HG02610 (cell line): ENCODE measurements around the gene GRM8.
A peak's percentile ranks its signal among the peaks of the same experiment; 100 is the strongest.

Source experiments
- ATAC-seq: cut with Tn5 transposase; IDR thresholded peaks from one replicate; pipeline ENCODE4 v1.9.1; 2021; ENCODE audit warnings: mild to moderate bottlenecking, moderate library complexity; ENCODE audit not compliant: unreplicated experiment

Gene GRM8

DNA sequence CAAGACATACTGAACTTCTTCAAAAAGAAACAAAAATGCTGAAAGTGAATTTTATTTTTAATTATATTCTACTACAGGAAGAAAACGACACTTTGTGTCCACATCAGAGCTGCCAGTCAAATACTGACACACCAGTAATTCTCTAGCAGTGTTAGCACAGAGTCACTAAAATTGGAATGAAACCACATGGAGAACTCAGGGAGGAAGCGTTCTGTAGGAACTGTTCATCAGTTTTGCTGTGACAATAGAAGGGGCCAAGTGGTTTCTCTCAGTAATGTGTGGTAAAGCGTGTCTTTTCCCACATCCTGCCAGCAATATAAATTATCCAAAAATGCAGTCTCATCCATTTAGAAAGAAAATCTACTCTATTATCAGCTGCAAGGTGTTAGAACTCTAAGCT is 683.3 kb downstream of the GRM8 start:
- no peak for ATAC-seq

DNA sequence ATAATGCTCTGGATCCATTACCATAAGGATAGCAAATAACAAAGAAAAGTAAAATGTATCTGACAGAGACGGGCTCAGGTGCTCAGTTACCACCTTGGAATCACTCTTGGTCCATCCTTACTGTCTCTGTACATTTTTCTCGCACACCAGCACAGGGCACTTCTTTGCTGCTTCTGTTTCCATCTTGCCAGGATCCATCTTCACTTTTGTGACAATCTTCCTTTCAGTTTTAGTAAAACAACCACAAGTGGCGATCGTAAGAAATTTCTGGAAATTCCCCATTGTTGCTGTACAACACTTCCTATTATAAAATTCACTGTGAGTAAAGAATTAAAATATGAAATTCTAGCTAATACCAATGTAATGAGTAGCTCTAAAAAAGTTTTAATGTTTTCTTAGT is 695.5 kb downstream of the GRM8 start:
- peak; percentile 78 for ATAC-seq

DNA sequence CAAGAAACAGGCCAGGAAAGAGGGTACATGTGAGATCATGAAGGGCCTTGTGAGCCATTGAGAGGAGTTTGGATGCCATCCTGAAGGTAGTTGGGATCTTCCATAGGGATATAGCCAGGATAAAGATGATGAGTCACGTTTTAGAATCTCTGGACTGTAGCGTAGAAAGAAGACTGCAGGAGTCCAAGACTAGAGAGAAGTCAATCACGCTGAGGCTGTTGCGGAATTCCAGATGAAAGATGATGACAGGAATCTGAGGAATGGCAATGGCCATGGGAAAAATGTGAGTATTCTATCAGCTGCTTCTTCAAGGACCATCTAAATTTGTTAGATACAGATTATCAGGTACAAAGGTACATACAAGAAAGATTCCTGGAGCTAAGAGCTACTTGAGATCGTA is 711.3 kb downstream of the GRM8 start:
- no peak for ATAC-seq

DNA sequence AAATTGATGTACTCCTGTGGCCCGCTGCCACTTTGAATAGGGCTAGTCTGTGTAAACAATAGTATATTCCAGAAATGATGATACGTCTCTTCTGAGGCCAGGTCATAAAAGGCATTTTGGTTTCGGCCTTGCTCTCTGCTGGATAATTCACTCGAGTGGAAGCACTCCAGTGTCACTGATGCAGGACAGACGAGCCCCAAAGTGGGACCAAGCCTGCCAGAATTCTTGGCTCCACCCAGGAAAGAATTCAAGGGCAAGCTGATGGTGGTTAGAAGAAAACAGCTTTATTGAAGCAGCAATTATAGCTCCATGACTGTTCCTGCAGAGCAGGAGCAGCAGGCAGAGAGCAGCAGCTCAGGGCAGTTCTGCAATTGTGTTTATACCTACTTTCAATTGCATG is 717.6 kb downstream of the GRM8 start:
- no peak for ATAC-seq

DNA sequence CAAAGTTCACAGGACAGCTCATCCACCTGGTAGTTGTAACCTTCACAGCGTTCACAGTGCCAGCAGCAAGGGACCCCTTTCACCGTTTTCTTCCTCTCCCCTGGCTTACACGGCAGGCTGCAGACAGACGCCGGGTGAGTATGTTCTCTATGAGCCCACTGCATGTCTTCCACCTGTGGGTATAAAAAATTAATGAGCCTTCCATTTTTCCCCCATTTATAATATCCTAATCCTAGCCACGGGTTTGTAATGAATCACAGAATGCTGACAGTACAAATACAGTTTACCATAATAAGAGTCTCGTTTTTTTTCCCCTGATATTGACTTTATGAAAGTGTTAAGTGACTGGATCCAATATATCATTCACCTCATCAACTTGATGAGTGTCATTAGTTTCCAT is 719.0 kb downstream of the GRM8 start:
- ATAC-seq: no peak

DNA sequence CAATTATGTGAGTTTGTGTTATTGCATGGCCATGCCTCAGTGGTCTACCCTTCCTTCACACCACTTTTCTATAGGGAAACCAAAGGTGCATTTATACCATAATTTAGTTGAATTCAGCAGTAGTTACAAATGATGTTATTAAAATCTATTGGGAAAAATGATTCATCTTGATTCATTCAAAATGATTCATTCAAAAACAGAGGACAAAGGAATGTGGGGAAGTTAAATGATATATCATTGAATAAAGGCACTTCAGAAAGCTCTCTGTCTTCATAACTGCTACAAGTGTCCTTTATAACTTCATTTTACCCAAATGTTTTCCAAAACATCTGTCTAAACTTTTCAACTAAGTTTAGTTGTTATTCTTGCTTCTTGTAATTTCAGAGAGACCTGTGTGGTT is 722.9 kb downstream of the GRM8 start:
- ATAC-seq: no peak

DNA sequence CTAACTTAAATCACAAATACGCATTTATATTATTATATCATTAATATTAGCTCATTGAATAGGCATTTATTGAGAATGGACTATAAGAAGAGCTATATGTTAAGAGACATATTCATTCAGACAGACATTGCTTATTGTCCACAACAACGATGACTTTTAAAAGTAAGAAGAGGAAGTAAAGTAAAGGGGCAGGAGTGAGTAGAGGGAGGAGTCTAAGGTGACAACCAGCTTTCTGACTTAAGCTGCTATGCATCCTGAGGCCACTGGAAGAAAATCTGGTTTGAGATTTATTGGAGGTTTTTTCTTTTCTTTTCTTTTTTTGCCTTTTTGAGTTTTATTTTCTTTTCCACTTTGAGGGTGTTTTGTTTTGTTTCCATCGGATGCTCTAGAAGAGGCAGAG is 723.5 kb downstream of the GRM8 start:
- ATAC-seq: no peak

DNA sequence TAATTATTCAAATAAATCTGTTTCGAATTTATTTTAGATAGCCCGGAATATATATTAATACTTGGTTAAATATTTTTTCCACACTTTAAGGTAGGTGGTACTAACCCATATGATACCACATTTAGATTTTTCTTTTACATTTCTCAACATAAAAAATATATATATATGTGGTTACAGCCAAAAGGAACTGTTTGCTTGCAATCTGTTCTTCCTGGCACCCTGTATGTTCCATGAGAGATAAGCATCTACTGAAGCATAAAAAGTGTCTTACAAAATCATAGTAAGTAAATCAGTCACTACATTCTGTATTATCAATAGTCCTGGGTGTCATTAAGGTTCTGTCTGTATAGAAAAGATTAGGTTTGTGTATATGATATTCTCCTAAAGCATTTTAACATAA is 726.8 kb downstream of the GRM8 start:
- ATAC-seq: no peak

DNA sequence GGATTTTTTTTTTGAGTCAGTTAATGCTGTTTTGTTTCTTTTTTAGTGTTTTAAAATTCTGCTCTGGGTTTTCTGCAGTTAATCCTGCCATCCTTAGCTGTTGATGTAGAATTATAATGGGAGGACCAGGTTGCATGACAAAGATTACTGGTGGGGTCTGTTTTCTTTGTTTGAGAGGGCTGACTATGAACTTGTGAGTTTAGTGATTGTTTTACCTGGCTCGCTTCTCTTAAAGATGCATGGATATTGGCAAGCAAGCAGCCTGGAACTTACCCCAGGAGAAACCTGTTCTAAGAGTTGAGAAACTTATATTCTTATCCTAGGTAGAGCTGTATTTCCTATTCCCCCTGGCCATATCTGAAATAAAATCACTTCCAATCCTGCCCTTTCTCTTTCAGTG is 727.8 kb downstream of the GRM8 start:
- no peak for ATAC-seq

DNA sequence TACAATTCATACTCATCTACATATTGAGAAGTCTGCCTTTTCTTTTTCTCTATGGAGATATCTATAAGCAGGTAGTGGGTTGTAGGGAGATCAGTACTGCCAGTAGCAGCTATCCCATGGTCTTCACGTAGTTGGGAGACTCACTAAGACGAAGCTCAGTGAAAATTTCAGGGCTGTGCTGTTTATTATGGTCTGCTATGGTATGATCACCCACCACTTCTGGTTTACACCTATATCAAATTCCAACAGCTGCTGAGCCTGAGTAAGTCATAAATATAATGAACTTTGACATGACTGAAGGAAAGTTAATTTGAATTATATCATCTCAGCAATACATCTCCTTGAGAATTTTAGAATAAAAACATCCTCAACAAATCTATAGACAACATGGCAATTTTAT is 741.7 kb downstream of the GRM8 start:
- no peak for ATAC-seq

DNA sequence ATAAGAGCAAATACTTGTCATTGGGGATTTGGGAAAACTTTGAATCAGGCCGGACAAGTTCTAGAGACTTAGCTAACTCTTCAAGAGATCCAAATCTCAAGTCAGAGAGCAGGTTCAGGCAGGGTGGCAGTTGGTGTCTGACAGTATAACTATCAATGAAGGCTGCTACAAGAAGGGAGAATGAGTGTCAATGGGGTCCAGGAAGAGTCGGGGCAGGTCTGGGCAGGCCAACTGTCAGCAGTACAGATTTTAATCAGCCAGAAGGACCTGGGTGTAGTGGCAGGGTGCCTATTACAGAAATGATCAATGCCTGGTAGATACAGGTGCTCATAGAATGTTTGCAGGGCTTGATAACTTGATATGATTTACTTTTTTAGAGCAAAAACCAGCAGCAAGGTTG is 751.1 kb downstream of the GRM8 start:
- peak; percentile 53 for ATAC-seq

DNA sequence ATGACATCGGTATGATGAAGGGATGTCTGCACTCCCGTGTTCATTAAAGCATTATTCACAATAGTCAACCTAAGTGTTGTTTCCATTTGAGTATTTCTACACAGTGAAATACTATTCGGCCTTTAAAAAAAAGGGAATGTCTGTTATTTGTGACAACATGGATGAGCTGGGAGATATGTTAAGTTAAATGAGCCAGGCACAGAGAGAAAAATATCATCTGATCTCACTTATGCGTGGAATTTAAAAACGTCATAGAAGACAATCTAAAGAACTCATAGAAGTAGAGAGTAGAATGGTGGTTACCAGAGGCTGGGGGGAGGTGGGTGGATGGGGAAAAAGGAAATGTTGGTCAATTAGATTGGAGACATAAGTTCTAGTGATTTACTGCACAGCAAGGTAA is 753.3 kb downstream of the GRM8 start:
- ATAC-seq: no peak

DNA sequence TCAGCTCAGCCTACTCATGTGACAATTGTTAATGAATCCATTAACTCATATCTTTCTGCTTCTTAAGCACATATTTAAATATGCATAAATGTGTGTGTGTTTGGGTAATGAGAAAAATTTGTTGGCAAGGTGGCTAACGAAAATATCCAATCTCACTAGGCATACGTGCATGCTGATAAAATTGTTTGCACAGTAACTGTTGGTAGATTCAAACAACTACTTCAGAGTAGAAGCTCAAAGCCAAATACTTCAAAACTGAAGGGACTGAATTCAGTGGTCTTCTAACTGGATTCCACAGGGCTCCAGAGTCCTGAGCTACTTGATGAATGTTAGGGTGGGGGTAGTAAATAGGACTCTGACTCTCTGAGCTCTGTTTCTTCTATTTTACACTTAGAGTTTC is 757.0 kb downstream of the GRM8 start:
- no peak for ATAC-seq

DNA sequence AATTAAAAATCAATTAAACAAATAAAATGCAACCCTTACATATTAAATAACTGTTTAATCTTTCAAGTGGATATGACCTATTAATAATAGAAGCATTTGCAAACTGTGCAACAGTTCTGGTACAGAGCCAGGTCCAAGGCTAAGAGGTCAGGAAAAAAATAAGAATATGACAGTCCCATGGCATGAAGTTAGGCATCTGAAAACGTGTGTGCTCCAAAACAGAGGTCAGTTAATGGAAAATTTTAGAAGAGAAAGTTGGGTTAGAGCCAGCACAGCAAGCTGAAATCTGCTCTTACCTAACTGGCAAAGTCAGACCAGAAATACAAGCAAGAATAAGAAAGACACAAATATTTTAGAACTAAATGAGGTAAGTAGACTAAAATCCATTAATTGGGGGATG is 757.7 kb downstream of the GRM8 start:
- no peak for ATAC-seq

DNA sequence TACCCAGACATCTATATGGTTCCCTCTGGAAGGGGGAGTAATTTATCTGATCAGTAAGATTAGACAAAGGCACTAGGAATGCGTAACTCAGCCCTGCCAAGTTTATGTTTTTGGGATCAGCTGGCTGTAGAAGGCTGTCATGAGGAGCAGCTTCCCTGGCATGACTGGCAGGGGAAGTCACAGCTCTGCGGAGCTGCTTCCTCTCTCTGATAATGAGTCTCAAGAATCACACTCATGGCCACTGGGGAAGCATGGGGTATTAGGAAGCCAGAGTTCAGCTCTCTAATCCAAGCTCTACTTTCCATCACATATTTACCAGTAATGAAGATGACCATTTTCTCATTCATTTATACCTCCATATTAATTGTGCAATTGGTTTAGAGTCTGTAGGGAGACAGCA is 758.9 kb downstream of the GRM8 start:
- ATAC-seq: no peak

DNA sequence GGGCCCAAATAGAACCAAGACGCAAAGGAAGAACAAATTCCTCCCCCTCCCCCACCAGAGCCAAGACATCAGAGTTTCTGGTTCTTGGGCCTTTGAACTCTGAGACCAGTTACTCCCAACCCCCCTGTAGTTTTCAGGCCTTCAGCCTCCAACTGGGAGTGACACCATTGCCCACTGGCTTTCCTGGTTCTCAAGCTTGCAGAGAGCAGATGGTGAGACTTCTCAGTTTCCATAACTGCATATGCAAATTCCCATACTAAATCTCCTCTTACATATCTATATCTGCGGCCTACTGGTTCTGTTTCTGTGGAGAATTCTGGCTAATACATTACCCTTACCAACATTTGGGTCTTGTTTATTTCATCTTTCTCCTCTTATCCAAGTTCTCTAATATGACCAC is 762.9 kb downstream of the GRM8 start:
- ATAC-seq: no peak

DNA sequence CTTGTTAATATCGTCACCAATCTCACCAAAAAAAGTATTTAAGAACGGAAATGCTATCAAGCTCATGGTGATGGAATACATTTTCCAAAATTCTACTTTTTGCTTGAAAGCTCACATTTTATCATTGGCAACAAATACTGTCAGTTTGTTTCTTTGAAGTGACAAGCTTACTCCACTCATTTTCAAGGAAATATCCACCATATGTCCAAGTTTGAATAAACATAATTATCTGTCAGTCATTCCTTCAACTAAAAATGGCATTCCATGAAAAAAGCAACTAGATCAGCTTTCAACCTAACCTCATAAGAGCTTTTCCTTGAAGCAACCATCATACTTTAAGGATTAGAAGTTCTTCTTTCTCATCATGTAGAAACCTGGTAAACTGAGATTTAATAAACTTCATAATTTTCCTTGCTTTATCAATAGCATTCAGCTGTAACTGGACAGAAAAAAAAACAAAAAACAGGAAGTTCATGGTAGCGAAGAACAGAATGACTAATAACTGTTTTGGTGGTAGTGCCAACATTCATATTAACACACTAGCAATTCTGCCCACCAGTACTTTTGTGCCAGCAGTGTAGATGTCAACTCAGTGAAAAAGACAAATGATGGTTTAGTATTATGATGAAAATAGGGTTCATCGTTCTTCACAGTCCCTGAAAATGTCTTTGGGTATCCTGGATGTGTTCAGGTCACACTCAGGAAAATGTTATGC is 764.9 kb downstream of the GRM8 start:
- no peak for ATAC-seq

DNA sequence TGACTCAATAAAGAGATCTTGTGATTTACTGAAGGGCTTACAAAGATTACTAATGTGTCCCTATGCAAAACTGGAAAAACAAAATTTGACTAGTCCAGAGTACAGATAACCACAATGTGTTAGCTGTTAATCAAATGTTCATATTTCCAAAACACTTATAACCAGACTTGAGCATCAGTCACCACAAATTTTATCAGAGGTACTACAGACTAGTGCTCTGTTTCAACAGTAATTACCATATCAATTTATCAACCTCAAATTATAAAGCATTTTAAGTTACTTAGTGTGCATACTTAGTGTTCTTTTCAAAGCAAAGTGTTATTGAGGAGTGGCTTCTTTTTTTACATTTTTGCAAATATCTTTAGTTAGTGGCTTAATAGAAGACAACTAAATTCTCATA is 765.9 kb downstream of the GRM8 start:
- no peak for ATAC-seq

DNA sequence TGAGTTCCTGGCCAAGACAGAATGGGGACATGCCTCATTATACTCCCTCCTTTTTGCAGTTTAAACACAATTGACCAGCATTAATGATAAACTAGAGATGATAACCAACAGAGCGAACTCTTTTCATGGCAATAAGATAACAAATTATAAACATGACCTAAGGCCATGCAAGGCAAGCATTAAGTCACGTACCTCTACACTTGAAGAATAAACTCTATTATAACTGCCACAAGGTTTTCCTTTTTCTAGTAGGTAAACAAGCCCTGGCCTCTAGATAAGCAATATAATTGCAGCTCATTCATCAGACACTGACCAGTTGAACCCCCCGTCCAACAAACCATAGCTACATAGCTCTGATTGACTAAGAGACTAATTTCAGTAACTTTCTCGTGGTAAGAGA is 767.0 kb downstream of the GRM8 start:
- no peak for ATAC-seq

DNA sequence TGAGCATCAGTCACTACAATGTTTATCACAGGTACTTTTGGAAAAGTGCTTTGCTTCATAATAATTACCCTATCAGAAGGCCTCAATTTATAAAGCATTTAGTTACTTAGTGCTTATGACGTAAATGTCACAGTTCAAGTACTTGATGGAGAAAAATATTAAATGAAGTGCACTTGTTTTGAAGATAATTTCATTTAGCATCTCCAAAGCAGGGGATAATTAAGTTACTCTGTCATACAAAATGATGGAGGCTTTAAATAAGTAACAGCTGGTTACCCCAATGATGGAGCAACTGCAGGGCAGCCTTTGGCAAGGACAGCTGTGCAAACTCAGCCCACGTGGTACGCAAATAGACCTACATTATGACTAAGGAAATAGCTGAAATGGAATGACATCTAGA is 768.8 kb downstream of the GRM8 start:
- ATAC-seq: no peak

DNA sequence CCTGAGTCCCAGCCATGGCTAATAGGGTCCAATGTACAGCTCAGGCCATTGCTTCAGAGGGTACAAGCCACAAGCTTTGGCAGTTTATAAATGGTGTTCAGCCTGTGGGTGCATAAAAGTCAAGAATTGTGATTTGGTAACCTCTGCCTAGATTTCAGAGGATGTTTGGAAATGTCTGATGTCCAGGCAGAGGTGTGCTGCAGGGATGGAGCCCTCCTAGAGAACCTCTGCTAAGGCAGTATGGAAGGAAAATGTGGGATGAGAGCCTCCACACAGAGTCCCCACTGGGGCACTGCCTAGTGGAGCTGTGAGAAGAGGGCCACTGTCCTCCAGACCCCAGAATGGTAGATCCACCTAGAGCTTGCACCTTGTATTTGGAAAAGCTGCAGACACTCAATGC is 779.9 kb downstream of the GRM8 start:
- no peak for ATAC-seq

DNA sequence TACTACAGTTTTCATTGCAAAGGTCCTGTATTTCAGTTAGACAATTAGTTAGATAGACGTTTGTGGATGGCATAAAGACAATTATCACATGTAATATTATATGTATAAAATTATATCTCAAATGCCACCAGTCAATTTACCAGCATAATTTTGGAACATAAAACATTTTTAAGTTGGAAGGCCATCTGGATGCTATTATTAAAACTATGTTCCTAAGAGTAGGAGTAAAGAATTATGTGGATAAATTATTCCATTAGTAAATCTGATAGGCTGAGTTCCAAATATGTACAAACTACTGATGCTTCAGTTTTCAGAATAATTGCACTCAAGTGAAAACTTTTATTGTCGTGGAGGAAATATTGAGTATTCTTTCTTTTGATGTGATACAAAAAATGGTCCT is 790.3 kb downstream of the GRM8 start:
- no peak for ATAC-seq

DNA sequence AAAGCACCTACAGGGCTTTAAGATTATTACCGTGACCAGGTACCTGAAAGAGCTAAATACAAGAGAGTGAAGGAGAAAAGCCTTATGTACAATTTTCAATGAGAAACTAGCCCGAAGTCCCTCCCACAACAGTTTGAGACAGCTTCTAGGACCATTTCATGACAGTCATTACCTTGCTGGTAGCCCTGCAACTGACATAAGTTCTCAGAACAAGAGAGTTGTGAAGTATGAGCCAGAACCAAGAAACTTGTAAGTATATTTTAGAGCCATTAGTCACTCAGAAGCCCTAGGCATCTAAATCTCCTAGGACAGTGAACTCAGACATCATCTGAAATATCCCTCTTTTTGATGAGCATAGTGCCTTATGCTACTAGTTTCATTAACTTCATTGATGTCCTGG is 792.1 kb downstream of the GRM8 start:
- ATAC-seq: no peak

DNA sequence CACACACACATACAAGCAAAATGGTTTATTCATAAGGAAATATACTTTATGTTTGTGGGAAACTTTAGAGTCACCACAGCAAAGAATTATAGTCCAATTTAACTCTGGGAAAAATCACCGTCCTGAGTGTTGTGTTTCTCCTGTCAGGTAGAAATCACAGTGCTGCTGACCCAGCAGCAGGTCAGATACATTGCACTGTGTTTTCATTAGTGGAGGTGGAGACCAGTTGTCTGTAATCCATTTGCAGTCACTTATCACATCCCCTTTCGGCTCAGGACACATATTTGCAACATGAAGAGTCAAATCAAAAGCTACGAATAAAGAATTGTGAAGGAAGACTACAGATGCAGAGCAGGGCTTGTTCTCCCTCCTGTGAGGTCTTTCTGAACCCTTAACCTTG is 799.6 kb downstream of the GRM8 start:
- no peak for ATAC-seq
